K562 (cell line): ENCODE measurements around the gene KDELR3. TPM values are rescaled to one million over a fixed set of nuclear protein-coding genes. Genes with fewer than 3 reads are reported as not detected.

Experiments used
- ATAC-seq: fragments of 200-7000 bp; cut with Tn5 transposase; 3 replicates; pipeline ENCODE4 v1.9.1; 2020; ENCODE audit warnings: moderate library complexity
- BruUV-seq: library from RNA; stranded (reverse); fragments of 400-500 nt; replicated peaks from 2 replicates; lab custom pipeline; 2021; lab: Mats Ljungman, UMichigan
- CTCF ChIA-PET: fragments of 300-600 bp; formaldehyde crosslinking; extraction: SDS; loops from one replicate; lab custom pipeline; 2021; ENCODE audit warnings: low intra/inter-chr PET ratio; lab: Yijun Ruan, JAX
- POLR2A ChIA-PET: fragments of 300-600, 350-650 bp; sonication (Branson Sonifier 250); formaldehyde crosslinking; extraction: SDS; loops from one replicate; lab custom pipeline; 2021; ENCODE audit warnings: antibody characterized with exemption, inconsistent platforms; lab: Yijun Ruan, JAX
- DNase-seq, 4 experiments: peaks; one replicate each; pipeline versions ENCODE4 v3.0.0 to v3.0.0-alpha.2; 2011 to 2018; ENCODE audit warnings: low spot score in 3 of 4, mixed read lengths in 3 of 4; ENCODE audit errors: extremely low read depth in 1 of 4
- FAIRE-seq: peaks from 2 replicates; lab custom pipeline; 2011; peaks lifted over from hg19 to GRCh38; lab: Jason Lieb, UNC
- H2AFZ ChIP-seq: 2 replicates; pipeline ENCODE4 v1.6.0; 2011; ENCODE audit warnings: low read depth, low read length, control low read depth, inconsistent platforms
- H3K27ac ChIP-seq: fragments of 200-600 bp; 3 replicates; pipeline ENCODE4 v1.8.0; 2011; ENCODE audit warnings: low read depth, mild to moderate bottlenecking, control low read depth, inconsistent platforms, low read length, moderate library complexity, mixed read lengths; ENCODE audit errors: extremely low read depth
- H3K27me3 ChIP-seq, 2 experiments: fragments of 300-600 bp in 1 of 2; 2 replicates in 1 of 2; 3 replicates in 1 of 2; pipeline versions ENCODE4 v1.6.0 to v1.8.0; 2011; ENCODE audit warnings: inconsistent platforms in 2 of 2, low read length in 2 of 2, mild to moderate bottlenecking in 1 of 2, mixed read lengths in 1 of 2, moderate library complexity in 1 of 2; ENCODE audit not compliant: control insufficient read depth in 2 of 2, insufficient read depth in 2 of 2
- H3K36me3 ChIP-seq: fragments of 300-600 bp; 3 replicates; pipeline ENCODE4 v1.8.0; 2011; ENCODE audit warnings: mild to moderate bottlenecking, low read length, inconsistent platforms; ENCODE audit not compliant: control insufficient read depth, insufficient read depth
- H3K4me1 ChIP-seq, 2 experiments: fragments of 200-600 bp in 1 of 2; replicated peaks in 1 of 2; 2 replicates in 1 of 2; 3 replicates in 1 of 2; pipeline versions ENCODE4 v1.5.1 to v1.8.0; 2011; ENCODE audit warnings: inconsistent platforms in 2 of 2, low read length in 2 of 2, mild to moderate bottlenecking in 1 of 2, mixed read lengths in 1 of 2, moderate library complexity in 1 of 2; ENCODE audit not compliant: control insufficient read depth in 2 of 2, insufficient read depth in 2 of 2
- H3K4me2 ChIP-seq: 2 replicates; pipeline ENCODE4 v1.6.1; 2011; ENCODE audit warnings: low read length, control low read depth, inconsistent platforms, mixed read lengths; ENCODE audit not compliant: insufficient read depth
- H3K4me3 ChIP-seq: fragments of 200-600 bp; sonication (generic), shearing (Covaris generic); 2 replicates; pipeline ENCODE4 v1.5.1; 2016; ENCODE audit warnings: control low read depth, inconsistent platforms
- H3K79me2 ChIP-seq: fragments of 200-600 bp; 3 replicates; pipeline ENCODE4 v1.8.0; 2011; ENCODE audit warnings: low read length, inconsistent platforms; ENCODE audit not compliant: control insufficient read depth, insufficient read depth
- H3K9ac ChIP-seq, 2 experiments: 2 replicates each; pipeline versions ENCODE4 v1.6.0 to v1.6.1; 2011; ENCODE audit warnings: low read depth in 2 of 2, low read length in 2 of 2, control low read depth in 1 of 2, inconsistent platforms in 1 of 2, mild to moderate bottlenecking in 1 of 2, mixed read lengths in 1 of 2; ENCODE audit not compliant: insufficient read depth in 1 of 2
- H3K9me1 ChIP-seq: one replicate; pipeline ENCODE4 v1.6.0; 2011; ENCODE audit warnings: inconsistent platforms, mild to moderate bottlenecking, low read length, moderate library complexity; ENCODE audit not compliant: control insufficient read depth, insufficient read depth
- H3K9me3 ChIP-seq: replicated peaks from 2 replicates; pipeline ENCODE4 v1.5.1; 2011; ENCODE audit warnings: low read depth, low read length, inconsistent platforms; ENCODE audit not compliant: control insufficient read depth, insufficient read depth
- H4K20me1 ChIP-seq: replicated peaks from 2 replicates; pipeline ENCODE4 v1.6.1; 2011; ENCODE audit warnings: low read length, inconsistent platforms, mixed read lengths; ENCODE audit not compliant: control insufficient read depth, insufficient read depth
- ADNP ChIP-seq: fragments of 200-800 bp; sonication (Bioruptor generic); IDR thresholded peaks from 2 replicates; pipeline ENCODE4 v1.6.1; 2016; ENCODE audit warnings: missing genetic modification characterization, missing compliant biosample characterization
- BCOR ChIP-seq: fragments of 450-650 bp; IDR thresholded peaks from 2 replicates; pipeline ENCODE4 v1.6.1; 2016
- DLX4 ChIP-seq: fragments of 250-450 bp; sonication (Bioruptor Pico); IDR thresholded peaks from 2 replicates; pipeline ENCODE4 v1.6.1; 2021; ENCODE audit warnings: mild to moderate bottlenecking
- IRF1 ChIP-seq: sonication (generic); formaldehyde crosslinking; IDR thresholded peaks from 2 replicates; pipeline ENCODE4 v1.8.0; 2022; ENCODE audit warnings: missing genetic modification reagents, mild to moderate bottlenecking, borderline replicate concordance
- KAT7 ChIP-seq: sonication (generic); formaldehyde crosslinking; IDR thresholded peaks from 2 replicates; pipeline ENCODE4 v1.8.0; 2022; ENCODE audit warnings: missing genetic modification reagents, mild to moderate bottlenecking, borderline replicate concordance
- PPARD ChIP-seq: fragments of 250-450 bp; sonication (Bioruptor Pico); IDR thresholded peaks from 2 replicates; pipeline ENCODE4 v1.8.0; 2022; ENCODE audit warnings: inconsistent platforms, mild to moderate bottlenecking, moderate library complexity
- SRSF1 ChIP-seq: fragments of 200-400 bp; formaldehyde crosslinking; IDR thresholded peaks from 2 replicates; pipeline ENCODE4 v1.6.1; 2017; ENCODE audit warnings: mild to moderate bottlenecking, low read depth, low read length, moderate library complexity
- ZFP36 ChIP-seq: fragments of 150-350 bp; IDR thresholded peaks from 2 replicates; pipeline ENCODE4 v1.6.1; 2018; ENCODE audit warnings: low read length, low read depth; ENCODE audit not compliant: partially characterized antibody
- WGBS: fragments of 100-300 bp; shearing (Covaris generic); methylation state at CpG from one replicate; pipeline ENCODE4 v1.1.6; 2016; ENCODE audit warnings: low coverage, mixed read lengths; ENCODE audit not compliant: insufficient coverage; ENCODE audit errors: missing lambda C conversion rate; 5-methylcytosine and 5-hydroxymethylcytosine counted together
- in situ Hi-C: fragments of 300-500 bp; cut with MboI; formaldehyde crosslinking; loops from 4 replicates; pipeline ENCODE4 v1.15.0; 2018; ENCODE audit warnings: inconsistent platforms, mixed read lengths
- intact Hi-C: fragments of 100-400 bp; cut with micrococcal nuclease; formaldehyde crosslinking; loops from 2 replicates; pipeline ENCODE4 v1.14.2; 2022
- polyA plus RNA-seq, 8 experiments: library from polyadenylated mRNA; depleted of rRNA in 4 of 8; stranded (reverse) in 5 of 8; unstranded in 3 of 8; fragments of >200 nt; fragmentation: Nextera tagmentation in 2 of 8; fragmentation: Illumina TruSeq in 1 of 8; extraction: Ambion mirVana in 2 of 8; extraction: Trizol in 1 of 8; gene quantifications; 2 replicates each; pipeline versions ENCODE4 v1.2.1 to v1.2.3, GENCODE V29; 2011 to 2014; ENCODE audit warnings: inconsistent platforms in 1 of 8, missing spikeins in 1 of 8
- total RNA-seq, 7 experiments: library from RNA; depleted of rRNA in 6 of 7; stranded (reverse); fragments of >200 nt in 6 of 7; fragmentation: Illumina TruSeq in 2 of 7; extraction: Trizol in 2 of 7; gene quantifications; 2 replicates each; pipeline versions ENCODE4 v1.2.1 to v1.2.3, GENCODE V29; 2011 to 2021; ENCODE audit warnings: low replicate concordance in 1 of 7
- TF ChIP-seq, protein P1 (sequence below): sonication (generic); formaldehyde crosslinking; IDR thresholded peaks from 2 replicates; pipeline ENCODE4 v1.8.0; 2022; ENCODE audit warnings: missing genetic modification reagents, mild to moderate bottlenecking, moderate library complexity, borderline replicate concordance

Gene KDELR3
- total and polyA plus RNA-seq, 9 of the 15 experiments (the other 6 are each of a cell fraction or from before 2014, with no cell fraction given) = 7.1 to 44.8 (median 9.6) TPM

DNA sequence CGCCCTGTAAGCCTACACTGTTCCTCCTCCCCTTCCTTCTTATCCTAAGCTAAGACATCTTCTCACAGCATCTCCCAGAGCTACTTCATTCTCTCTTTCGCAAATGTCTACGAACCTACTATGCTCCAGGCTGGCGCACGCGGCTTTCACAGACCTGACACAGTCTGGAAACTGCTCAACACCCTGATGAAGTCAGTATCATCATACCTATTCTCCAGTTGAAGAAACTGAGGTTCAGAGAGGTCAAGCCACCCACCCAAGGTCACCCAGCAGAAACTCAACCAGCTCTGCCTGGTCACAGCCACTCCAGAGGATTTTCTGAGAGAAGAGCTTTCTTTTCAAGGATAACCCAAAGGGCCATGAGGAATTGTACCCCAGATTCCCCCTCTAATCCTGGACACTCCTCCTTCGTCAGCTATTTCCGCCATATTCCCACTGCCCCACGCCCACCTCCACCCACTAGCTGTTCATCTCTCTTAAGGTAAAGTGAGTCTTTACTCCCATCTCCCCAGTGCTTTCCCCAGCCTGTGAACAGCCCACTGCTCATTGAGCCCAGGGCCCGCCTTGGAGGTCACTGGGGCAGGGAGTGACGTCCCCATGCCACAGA, 14.7 kb upstream of the KDELR3 start (continued):
- TF ChIP-seq DLX4 (no peak), PPARD (CRISPR knock-in tag) (no peak), ADNP (tag) (0 out of 2 replicates have a peak, but pooled peaks have one; percentile 24), IRF1 (CRISPR knock-in tag) (no peak), SRSF1 (no peak), ZFP36 (peak; percentile 80), BCOR (0 out of 2 replicates have a peak, but pooled peaks have one; percentile 66)

DNA sequence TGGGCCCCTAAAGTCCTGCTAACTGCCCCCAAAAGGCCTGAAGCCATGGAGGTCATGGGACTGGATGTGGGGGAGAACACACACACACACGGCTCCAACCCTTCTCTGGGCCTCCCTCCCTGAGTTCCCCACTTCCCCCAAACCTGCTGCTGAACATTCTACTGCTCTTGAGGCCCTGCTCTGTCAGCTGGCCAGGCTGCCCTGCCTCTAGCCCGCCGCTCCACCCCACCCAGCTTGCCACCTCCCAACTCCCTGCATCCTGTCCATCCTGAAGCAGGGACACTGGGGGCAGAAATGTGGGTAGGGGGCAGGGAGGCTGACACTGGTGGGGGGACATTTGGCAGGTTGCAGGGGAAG, 13.9 kb upstream of the KDELR3 start:
- in situ Hi-C loops = no loop called here
- ATAC-seq = no peak
- H3K36me3 ChIP-seq = no peaks in the 10 kb centered on the region
- no peak overlapping the region for H2AFZ ChIP-seq
- TF ChIP-seq KAT7 = no peak
- TF ChIP-seq, protein P1, sequence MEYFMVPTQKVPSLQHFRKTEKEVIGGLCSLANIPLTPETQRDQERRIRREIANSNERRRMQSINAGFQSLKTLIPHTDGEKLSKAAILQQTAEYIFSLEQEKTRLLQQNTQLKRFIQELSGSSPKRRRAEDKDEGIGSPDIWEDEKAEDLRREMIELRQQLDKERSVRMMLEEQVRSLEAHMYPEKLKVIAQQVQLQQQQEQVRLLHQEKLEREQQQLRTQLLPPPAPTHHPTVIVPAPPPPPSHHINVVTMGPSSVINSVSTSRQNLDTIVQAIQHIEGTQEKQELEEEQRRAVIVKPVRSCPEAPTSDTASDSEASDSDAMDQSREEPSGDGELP = peak; percentile 29; the same call in 1 of the 2 replicates
- no peak for FAIRE-seq
- no peaks in the 10 kb centered on the region; a peak in 1 of 5 replicates for H3K27me3 ChIP-seq
- intact Hi-C loops = no loop called here
- 64% methylated on average over 2 of the region's 3 CpGs for WGBS
- no peaks in the 10 kb centered on the region for H3K9me1 ChIP-seq
- ChIA-PET CTCF (no interaction called here), POLR2A (interaction anchor here (0.6 kb wide), 1 partner anchor 970 kb away, joined by 3 read pairs; no protein-coding TSS in a partner anchor)
- no peak overlapping the region; a peak in 1 of 4 replicates for H3K9ac ChIP-seq
- no peak overlapping the region for H3K4me3 ChIP-seq
- BruUV-seq = no TSS peak
- peaks cover 11% of the 10 kb centered on the region; the same call in 1 of the 2 replicates for H4K20me1 ChIP-seq
- H3K27ac ChIP-seq = no peak overlapping the region
- H3K9me3 ChIP-seq = no peaks in the 10 kb centered on the region
- H3K79me2 ChIP-seq = no peaks in the 10 kb centered on the region
- DNase-seq = no peak
- H3K4me2 ChIP-seq = no peak overlapping the region
- peaks cover 0 to 35% of the 10 kb centered on the region in 2 experiments; a peak in 3 of 5 replicates for H3K4me1 ChIP-seq
